ENCODE measurements around the gene VWA1.
"Not testable (repeated sequence)": the region's sequence is repeated elsewhere in the genome, so short reads cannot be mapped to it uniquely, and the experiment has no call there.

VWA1 gene

DNA sequence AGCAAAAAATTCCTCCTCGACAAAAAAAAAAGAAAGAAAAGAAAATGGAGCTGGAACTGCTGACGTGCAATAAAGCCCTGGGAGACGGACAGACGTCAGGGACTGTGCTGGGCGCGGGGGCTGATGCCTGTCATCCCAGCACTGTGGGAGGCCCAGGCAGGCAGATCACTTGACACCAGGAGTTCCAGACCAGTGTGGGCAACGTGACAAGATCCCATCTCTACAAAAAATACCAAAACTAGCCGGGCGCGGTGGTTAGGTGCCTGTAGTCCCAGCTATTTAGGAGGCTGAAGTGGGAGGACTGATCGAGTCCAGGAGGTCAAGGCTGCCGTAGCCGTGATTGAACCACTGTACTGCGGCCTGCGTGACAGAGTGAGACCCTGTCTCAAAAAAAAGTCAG, 10.8 kb upstream of the VWA1 start:
- DNase-seq: no peak

GRCh38 chr1:1425426-1425752, 10.1 kb upstream of the VWA1 start:
- no peak for DNase-seq

- no peak for DNase-seq
Observed at GRCh38 chr1:1425753-1426495, 9.6 kb upstream of the VWA1 start.

DNA sequence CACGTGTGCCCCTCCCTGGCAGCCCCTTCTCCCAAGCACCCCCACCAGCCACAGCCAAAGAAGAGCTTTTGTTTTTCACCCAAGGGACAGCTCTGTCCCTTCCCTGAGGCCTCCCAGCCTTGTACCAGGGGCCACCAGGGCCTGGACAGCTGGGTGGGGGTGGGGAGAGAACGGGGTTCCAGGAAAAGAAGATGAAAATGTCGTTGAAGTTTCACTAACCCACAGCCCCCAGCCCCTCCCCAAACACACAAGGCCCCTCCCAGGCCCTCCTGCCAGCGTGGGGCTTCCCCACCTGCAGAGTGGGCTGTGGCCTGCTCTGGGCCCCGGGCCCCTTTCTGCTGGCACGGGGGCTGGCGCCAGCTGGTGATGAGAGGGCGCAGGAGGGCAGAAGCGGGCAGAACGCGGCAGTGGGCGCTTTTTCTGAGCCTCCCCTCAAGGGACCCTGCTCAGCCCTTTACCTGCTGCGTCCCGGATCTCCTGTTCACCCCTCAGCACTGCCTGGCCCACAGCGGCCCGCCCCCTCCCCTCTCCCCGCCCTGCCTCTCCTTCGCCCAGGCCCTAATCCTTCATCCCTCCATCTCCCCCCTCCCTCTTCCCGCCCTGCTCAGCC, 8.9 kb upstream of the VWA1 start:
- no peak for DNase-seq

DNA sequence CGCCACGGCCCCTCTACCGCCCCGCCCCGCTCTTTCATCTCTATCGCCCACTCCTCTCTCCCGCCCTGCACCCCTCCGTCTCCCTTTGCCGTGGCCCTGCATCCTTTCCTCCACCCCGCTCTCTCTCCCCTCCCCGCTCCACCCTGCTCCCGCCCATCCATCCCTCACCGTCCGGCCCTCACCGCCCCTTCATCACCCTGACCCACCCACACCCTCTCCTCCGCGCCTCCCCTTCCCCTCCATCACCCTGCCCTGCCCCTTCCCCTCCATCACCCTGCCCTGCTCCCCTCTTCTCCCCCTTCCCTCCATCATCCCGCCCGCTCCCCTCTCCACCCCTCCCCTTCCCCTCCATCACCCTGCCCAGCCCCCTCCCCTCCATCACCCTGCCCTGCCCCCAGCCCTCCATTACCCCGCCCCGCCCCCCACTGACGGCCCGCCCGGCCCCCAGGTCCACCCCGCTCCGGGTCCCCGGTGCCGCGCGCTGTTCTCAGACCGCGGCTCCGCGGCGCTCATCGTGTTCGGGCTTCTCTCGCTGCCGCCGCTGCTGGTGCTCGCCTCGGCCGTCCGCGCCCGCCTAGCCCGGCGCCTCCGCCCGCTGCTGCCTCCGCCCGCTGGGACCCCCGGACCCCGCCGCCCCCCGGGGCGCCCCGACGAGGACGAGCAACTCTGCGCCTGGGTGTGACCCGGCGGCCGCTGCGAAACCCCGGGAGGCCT, 8.2 kb upstream of the VWA1 start:
- DNase-seq: no peak

DNA sequence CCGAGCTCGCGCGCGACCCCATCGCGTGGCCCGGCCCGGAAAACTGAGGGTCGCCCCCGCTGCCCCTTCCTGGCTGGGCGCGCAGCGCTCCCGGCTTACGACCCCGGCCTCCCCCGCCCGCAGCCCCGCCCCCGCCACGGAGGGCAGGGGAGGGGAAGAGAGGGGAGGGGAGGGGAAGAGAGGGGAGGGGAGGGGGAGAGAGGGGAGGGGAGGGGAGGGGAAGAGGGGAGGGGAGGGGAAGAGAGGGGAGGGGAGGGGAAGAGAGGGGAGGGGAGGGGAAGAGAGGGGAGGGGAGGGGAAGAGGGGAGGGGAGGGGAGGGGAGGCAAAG, 7.7 kb upstream of the VWA1 start:
- no peak for DNase-seq

- DNase-seq: no peak
Observed at GRCh38 chr1:1428174-1428573, 7.3 kb upstream of the VWA1 start.

DNA sequence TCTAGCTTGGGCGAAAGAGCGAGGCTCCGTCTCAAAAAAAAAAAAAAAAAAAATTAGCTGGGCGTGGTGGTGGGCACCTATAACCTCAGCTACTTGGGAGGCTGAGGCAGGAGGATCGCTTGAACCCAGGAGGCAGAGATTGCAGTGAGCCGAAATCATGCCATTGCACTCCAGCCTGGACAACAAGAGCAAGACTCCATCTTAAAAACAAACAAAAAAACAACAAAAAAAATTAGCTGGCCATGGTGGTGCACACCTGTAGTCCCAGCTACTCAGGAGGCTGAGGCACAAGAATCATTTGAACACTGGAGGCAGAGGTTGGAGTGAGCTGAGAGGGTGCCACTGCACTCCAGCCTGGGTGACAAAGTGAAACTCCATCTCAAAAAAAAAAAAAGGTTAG, 6.5 kb upstream of the VWA1 start:
- DNase-seq: not testable (repeated sequence)

- DNase-seq: no peak
Observed at GRCh38 chr1:1429671-1430073, 5.8 kb upstream of the VWA1 start.

DNA sequence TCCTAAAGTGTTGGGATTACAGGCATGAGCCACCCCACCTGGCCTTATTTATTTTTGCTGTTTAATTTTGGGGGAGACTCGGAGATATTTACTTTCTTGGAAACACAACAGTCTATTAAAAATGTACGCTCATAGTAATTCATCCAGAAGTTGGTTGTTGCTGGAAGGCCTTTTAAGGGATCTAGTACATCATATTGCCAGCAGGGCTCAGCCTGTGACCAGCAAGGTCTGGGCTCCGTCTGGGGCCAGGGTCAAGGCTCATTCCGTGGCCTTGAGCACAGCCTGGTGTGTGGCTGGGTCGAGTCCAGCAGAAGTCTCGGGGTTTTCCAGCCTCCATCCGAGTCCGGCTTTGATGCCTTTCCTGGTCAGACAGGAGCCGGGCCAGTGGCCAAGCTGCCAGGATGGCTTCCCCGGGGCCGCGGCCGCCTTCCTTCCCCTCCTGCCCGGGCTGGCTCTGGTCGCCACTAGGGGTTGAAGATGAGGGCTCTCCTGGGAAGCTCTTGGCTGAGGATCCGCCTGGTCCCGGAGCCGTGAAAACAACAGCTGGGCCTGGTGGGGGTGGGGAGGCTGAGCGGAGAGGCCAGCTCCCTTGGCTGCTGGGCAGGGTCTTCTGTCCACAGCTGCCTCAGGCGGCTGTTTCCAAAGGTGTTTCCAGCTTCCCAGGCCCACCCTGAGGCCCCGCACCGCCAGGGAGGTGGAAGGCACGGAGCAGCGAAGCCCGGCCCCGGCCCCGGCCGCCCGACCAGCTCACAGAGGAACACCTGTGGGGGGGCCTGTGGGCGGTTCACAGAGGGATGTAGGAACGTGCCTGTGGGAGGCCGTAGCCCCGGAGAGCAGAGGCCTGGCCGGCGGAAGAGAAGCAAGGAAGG, 5.1 kb upstream of the VWA1 start:
- DNase-seq: no peak

GRCh38 chr1:1430992-1431844, 4.3 kb upstream of the VWA1 start:
- DNase-seq: no peak

GRCh38 chr1:1431845-1432273, 3.6 kb upstream of the VWA1 start:
- DNase-seq: no peak

DNA sequence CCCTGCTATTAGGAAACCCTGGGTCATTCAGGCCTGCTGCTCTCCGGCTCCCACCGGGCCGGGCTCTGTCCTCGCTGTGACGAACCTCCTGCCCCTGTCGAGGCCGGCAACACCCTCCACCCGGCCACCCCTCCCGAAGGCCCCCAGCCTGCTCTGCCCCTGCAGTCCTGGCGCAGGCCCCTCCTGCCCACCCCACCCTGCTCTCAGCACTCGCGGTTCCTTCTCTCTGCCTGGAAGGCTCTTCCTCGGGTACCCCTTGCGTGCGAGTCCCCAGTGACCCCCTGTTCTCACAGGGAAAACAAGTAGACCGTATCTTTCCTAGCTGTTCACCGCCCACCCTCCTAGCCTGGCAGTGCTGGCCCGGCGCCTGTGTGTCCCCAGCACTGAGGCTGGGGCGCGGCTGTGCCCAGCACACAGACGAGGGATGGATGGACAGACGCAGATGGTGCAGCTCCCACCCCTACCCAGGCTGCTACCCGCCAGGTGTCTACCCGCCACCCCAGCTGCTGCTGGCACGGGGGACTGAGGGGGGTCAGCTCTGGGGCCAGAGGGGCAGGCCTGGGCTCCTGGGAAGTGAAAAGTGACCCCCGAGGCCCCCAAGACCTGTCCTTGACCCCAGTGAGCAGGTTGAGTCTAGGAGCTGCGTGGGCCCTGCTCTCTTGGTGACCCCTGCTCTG, 3.1 kb upstream of the VWA1 start:
- no peak for DNase-seq

GRCh38 chr1:1432951-1433803, 2.3 kb upstream of the VWA1 start:
- DNase-seq: no peak

- no peak for DNase-seq
Observed at GRCh38 chr1:1433804-1434130, 1.7 kb upstream of the VWA1 start.

DNA sequence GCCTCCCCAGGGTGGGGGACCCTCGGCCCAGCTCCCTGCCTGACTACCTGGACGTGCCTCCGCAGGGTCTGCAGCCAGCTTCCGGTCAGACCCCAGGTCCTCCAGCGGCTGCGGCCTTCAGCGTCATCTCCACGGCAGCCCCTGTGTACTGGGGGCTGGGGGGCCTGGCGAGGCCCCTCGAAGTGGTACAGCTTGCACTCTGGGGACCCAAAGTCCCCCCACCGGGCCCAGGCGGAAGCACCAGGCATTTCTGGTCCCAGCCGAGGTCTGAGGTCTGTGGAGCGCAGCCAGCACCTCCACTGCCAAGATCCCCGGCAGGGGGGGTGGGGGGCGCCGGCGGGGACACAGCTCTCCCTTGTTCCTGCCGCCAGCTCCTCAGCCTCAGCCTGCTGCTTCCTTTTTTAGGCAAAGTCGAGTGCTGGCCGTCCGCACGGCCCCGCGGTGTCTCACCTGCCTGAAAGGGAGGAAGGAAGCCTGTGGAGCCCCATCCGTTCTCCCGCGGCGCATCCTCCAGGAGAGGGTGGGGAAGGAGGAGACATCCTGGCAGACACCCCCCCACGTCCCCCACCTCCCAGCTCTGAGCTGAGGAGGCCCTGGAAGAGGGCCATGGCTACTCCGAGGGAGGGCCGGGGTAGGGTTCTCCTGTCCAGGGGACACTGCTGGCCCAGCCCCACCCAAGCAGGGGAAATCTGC, 1.2 kb upstream of the VWA1 start:
- DNase-seq: no peak

- DNase-seq: no peak
Observed at GRCh38 chr1:1434824-1435105, 725 bp upstream of the VWA1 start.

- no peak for DNase-seq
Observed at GRCh38 chr1:1435911-1436629, 580 bp downstream of the VWA1 start.

DNA sequence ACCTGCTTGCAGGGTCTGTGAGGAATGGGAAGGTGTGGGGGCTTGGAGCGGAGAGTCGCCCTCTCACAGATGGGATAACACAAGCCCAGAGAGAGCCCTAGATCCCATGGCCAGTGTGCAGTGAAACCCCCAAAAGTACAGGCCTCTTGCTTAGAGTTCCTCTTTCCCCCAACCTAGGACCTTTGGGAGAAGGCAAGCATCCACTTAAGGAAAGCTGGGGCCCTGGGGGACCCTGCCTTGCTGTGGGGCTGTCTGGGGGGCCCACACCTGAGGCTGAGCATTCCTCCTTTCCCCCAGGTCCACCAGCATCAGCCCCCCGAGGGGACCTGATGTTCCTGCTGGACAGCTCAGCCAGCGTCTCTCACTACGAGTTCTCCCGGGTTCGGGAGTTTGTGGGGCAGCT, 1.1 kb downstream of the VWA1 start:
- no peak for DNase-seq
